Measurements from ENCODE around the gene ACAD10.

The ACAD10 gene

GRCh38 chr12:111792856-111793235, 107.0 kb downstream of the ACAD10 start:
- WGBS, 2 experiments (ENCODE audit: insufficient coverage in 2 of 2) = no CpG with 5 or more reads among the region's 3 CpGs
- Histone ChIP-seq H3K9me3 (ENCODE audit: control insufficient read depth, low read length) (no peaks in the 10 kb centered on the region), H3K36me3 (ENCODE audit: control insufficient read depth, insufficient read depth, low read length) (peaks cover 81% of the 10 kb centered on the region), H3K4me1 (ENCODE audit: control insufficient read depth, insufficient read depth, low read length, poor library complexity, severe bottlenecking) (no peaks in the 10 kb centered on the region), H3K4me3 (ENCODE audit: extremely low read depth, insufficient read depth, low read length, poor library complexity, severe bottlenecking) (no peak overlapping the region), H3K27ac (ENCODE audit: low read depth, low read length, severe bottlenecking) (no peak overlapping the region)

- H3K9me3 ChIP-seq (ENCODE audit: control insufficient read depth, low read length) = no peaks in the 10 kb centered on the region
- H3K36me3 ChIP-seq (ENCODE audit: control insufficient read depth, insufficient read depth, low read length) = peaks cover 75% of the 10 kb centered on the region
- H3K4me3 ChIP-seq (ENCODE audit: extremely low read depth, insufficient read depth, low read length, poor library complexity, severe bottlenecking) = no peak overlapping the region
- WGBS, 2 experiments (ENCODE audit: insufficient coverage in 2 of 2) = 96% methylated on average over 3 to 4 of the region's 4 CpGs
- no peak overlapping the region for H3K27ac ChIP-seq (ENCODE audit: low read depth, low read length, severe bottlenecking)
- no peaks in the 10 kb centered on the region for H3K4me1 ChIP-seq (ENCODE audit: control insufficient read depth, insufficient read depth, low read length, poor library complexity, severe bottlenecking)
These were observed 112.3 kb downstream of the ACAD10 start for GRCh38 chr12:111798182-111798581.

- no peaks in the 10 kb centered on the region for H3K4me1 ChIP-seq (ENCODE audit: control insufficient read depth, insufficient read depth, low read length, poor library complexity, severe bottlenecking)
- peaks cover 76% of the 10 kb centered on the region for H3K36me3 ChIP-seq (ENCODE audit: control insufficient read depth, insufficient read depth, low read length)
- no peaks in the 10 kb centered on the region for H3K9me3 ChIP-seq (ENCODE audit: control insufficient read depth, low read length)
- 98% methylated on average over 8 of the region's 9 CpGs for WGBS, 2 experiments (ENCODE audit: insufficient coverage in 2 of 2)
- no peak overlapping the region for H3K4me3 ChIP-seq (ENCODE audit: extremely low read depth, insufficient read depth, low read length, poor library complexity, severe bottlenecking)
- H3K27ac ChIP-seq (ENCODE audit: low read depth, low read length, severe bottlenecking) = no peak overlapping the region
These were observed 113.9 kb downstream of the ACAD10 start for GRCh38 chr12:111799758-111800157.

- Histone ChIP-seq H3K36me3 (ENCODE audit: control insufficient read depth, insufficient read depth, low read length) (peaks cover 77% of the 10 kb centered on the region), H3K4me1 (ENCODE audit: control insufficient read depth, insufficient read depth, low read length, poor library complexity, severe bottlenecking) (no peaks in the 10 kb centered on the region), H3K27ac (ENCODE audit: low read depth, low read length, severe bottlenecking) (no peak overlapping the region), H3K9me3 (ENCODE audit: control insufficient read depth, low read length) (no peaks in the 10 kb centered on the region), H3K4me3 (ENCODE audit: extremely low read depth, insufficient read depth, low read length, poor library complexity, severe bottlenecking) (no peak overlapping the region)
- 91 to 100% methylated on average over 2 to 4 of the region's 6 CpGs for WGBS, 2 experiments (ENCODE audit: insufficient coverage in 2 of 2)
These were observed 117.3 kb downstream of the ACAD10 start for GRCh38 chr12:111803038-111803626.

GRCh38 chr12:111803851-111804250, 118.0 kb downstream of the ACAD10 start:
- WGBS, 2 experiments (ENCODE audit: insufficient coverage in 2 of 2) = 100% methylated on average over 2 to 6 of the region's 8 CpGs
- no peaks in the 10 kb centered on the region for H3K4me1 ChIP-seq (ENCODE audit: control insufficient read depth, insufficient read depth, low read length, poor library complexity, severe bottlenecking)
- no peak overlapping the region for H3K4me3 ChIP-seq (ENCODE audit: extremely low read depth, insufficient read depth, low read length, poor library complexity, severe bottlenecking)
- no peaks in the 10 kb centered on the region for H3K9me3 ChIP-seq (ENCODE audit: control insufficient read depth, low read length)
- H3K27ac ChIP-seq (ENCODE audit: low read depth, low read length, severe bottlenecking) = no peak overlapping the region
- H3K36me3 ChIP-seq (ENCODE audit: control insufficient read depth, insufficient read depth, low read length) = peaks cover 73% of the 10 kb centered on the region

DNA sequence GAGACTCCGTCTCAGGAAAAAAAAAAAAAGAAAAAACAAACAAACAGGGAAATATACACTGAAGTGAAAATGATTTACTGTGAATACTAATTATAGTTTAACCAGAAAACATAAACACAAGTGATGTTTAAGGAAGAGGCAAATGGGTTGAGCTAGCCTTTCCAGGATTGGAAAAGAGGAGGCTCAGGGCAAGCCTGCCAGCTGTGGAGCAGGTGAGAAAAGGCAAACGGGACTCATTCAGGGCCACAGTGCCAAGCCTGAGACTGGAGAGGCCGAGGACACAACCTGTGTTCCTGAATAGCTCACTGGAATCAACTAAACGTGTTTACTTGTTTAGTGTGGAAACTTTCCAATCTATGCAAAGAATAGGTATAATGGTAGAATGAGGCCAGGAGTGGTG, 120.5 kb downstream of the ACAD10 start:
- Histone ChIP-seq H3K4me1 (ENCODE audit: control insufficient read depth, insufficient read depth, low read length, poor library complexity, severe bottlenecking) (no peaks in the 10 kb centered on the region), H3K4me3 (ENCODE audit: extremely low read depth, insufficient read depth, low read length, poor library complexity, severe bottlenecking) (no peak overlapping the region), H3K27ac (ENCODE audit: low read depth, low read length, severe bottlenecking) (no peak overlapping the region), H3K9me3 (ENCODE audit: control insufficient read depth, low read length) (no peaks in the 10 kb centered on the region), H3K36me3 (ENCODE audit: control insufficient read depth, insufficient read depth, low read length) (peaks cover 73% of the 10 kb centered on the region)
- 96 to 97% methylated on average over 3 of the region's 4 CpGs for WGBS, 2 experiments (ENCODE audit: insufficient coverage in 2 of 2)
